K562 (cell line): ENCODE data around the gene NEURL1. TPM values are rescaled to one million over a fixed set of nuclear protein-coding genes. Genes with fewer than 3 reads are reported as not detected.

Source experiments
- CEBPZ ChIP-seq: fragments of 150-350 bp; IDR thresholded peaks from 2 replicates; pipeline ENCODE4 v1.6.1; 2014; ENCODE audit warnings: low read depth, mild to moderate bottlenecking, low read length, borderline replicate concordance
- CREB3 ChIP-seq: fragments of 450-650 bp; conservative IDR thresholded peaks from 2 replicates; pipeline ENCODE4 v1.6.1; 2016; ENCODE audit warnings: missing genetic modification characterization, low read depth, mild to moderate bottlenecking, missing compliant biosample characterization, moderate library complexity
- ERF ChIP-seq: fragments of 450-650 bp; formaldehyde crosslinking; IDR thresholded peaks from 2 replicates; pipeline ENCODE4 v1.4.0; 2020; ENCODE audit warnings: mild to moderate bottlenecking, mixed read lengths
- FIP1L1 ChIP-seq: fragments of 200-400 bp; formaldehyde crosslinking; IDR thresholded peaks from 2 replicates; pipeline ENCODE4 v1.6.1; 2018; ENCODE audit warnings: mild to moderate bottlenecking, low read depth, low read length; ENCODE audit not compliant: poor library complexity, severe bottlenecking
- MEF2D ChIP-seq: conservative IDR thresholded peaks from 2 replicates; pipeline ENCODE4 v1.6.1; 2016; ENCODE audit warnings: low read depth, missing genetic modification characterization, missing compliant biosample characterization
- RAD21 ChIP-seq, 2 experiments: fragments of 250-450 bp in 1 of 2; fragments of 450-650 bp in 1 of 2; sonication (Bioruptor Pico) in 1 of 2; formaldehyde crosslinking in 1 of 2; IDR thresholded peaks in 1 of 2; conservative IDR thresholded peaks in 1 of 2; 2 replicates each; pipeline versions ENCODE4 v1.4.0 to v1.8.0; 2020 to 2022; ENCODE audit warnings: mild to moderate bottlenecking in 2 of 2, moderate library complexity in 1 of 2
- ZC3H8 ChIP-seq: fragments of 450-650 bp; IDR thresholded peaks from 2 replicates; pipeline ENCODE4 v1.6.1; 2017
- ZFP91 ChIP-seq: sonication (generic); formaldehyde crosslinking; IDR thresholded peaks from 2 replicates; pipeline ENCODE4 v1.8.0; 2022; ENCODE audit warnings: mild to moderate bottlenecking, missing genetic modification reagents
- polyA plus RNA-seq, 8 experiments: library from polyadenylated mRNA; depleted of rRNA in 4 of 8; stranded (reverse) in 5 of 8; unstranded in 3 of 8; fragments of >200 nt; fragmentation: Nextera tagmentation in 2 of 8; fragmentation: Illumina TruSeq in 1 of 8; extraction: Ambion mirVana in 2 of 8; extraction: Trizol in 1 of 8; gene quantifications; 2 replicates each; pipeline versions ENCODE4 v1.2.1 to v1.2.3, GENCODE V29; 2011 to 2014; ENCODE audit warnings: inconsistent platforms in 1 of 8, missing spikeins in 1 of 8
- total RNA-seq, 7 experiments: library from RNA; depleted of rRNA in 6 of 7; stranded (reverse); fragments of >200 nt in 6 of 7; fragmentation: Illumina TruSeq in 2 of 7; extraction: Trizol in 2 of 7; gene quantifications; 2 replicates each; pipeline versions ENCODE4 v1.2.1 to v1.2.3, GENCODE V29; 2011 to 2021; ENCODE audit warnings: low replicate concordance in 1 of 7
- TF ChIP-seq, protein P1 (sequence below), 2 experiments: fragments of 250-450 bp in 1 of 2; fragments of 450-650 bp in 1 of 2; sonication (Bioruptor Pico) in 1 of 2; IDR thresholded peaks; 2 replicates each; pipeline versions ENCODE4 v1.6.1 to v1.8.0; 2016 to 2021; ENCODE audit warnings: mild to moderate bottlenecking in 2 of 2, moderate library complexity in 2 of 2, missing compliant biosample characterization in 1 of 2, missing genetic modification characterization in 1 of 2
- TF ChIP-seq, protein P2 (sequence below): fragments of 200-800 bp; sonication (Bioruptor generic); IDR thresholded peaks from 2 replicates; pipeline ENCODE4 v1.6.1; 2017; ENCODE audit warnings: missing genetic modification characterization, missing compliant biosample characterization
- TF ChIP-seq, protein P3 (sequence below): fragments of 250-450 bp; sonication (Bioruptor Pico); IDR thresholded peaks from 2 replicates; pipeline ENCODE4 v1.8.0; 2022; ENCODE audit warnings: inconsistent platforms
- TF ChIP-seq, protein P4 (sequence below): fragments of 250-450 bp; sonication (Bioruptor Pico); IDR thresholded peaks from 2 replicates; pipeline ENCODE4 v1.8.0; 2022; ENCODE audit warnings: moderate library complexity, mild to moderate bottlenecking, inconsistent platforms

The NEURL1 gene
- total and polyA plus RNA-seq, 9 of the 15 experiments (the other 6 are each of a cell fraction or from before 2014, with no cell fraction given) = 0.01 to 0.45 (median 0.16) TPM; not detected in 5

GRCh38 chr10:103618575-103619423 is 125.3 kb downstream of the NEURL1 start (continued):
- TF ChIP-seq, protein P1, sequence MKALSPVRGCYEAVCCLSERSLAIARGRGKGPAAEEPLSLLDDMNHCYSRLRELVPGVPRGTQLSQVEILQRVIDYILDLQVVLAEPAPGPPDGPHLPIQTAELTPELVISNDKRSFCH (CRISPR knock-in tag; IDR thresholded peaks at IDR 0.05) = no peak
- TF ChIP-seq, protein P1 (tag; IDR thresholded peaks at IDR 0.05) = peak; percentile 63
- TF ChIP-seq CREB3 (tag) (peak; percentile 86; the same call in 1 of the 2 replicates), MEF2D (peak; percentile 74; the same call in 1 of the 2 replicates), ZC3H8 (no peak), RAD21 (CRISPR knock-in tag; conservative IDR thresholded peaks at IDR 0.05 in 1 of 2, IDR thresholded peaks at IDR 0.05 in 1 of 2) (no peak; a peak in 1 of 4 replicates), ERF (CRISPR knock-in tag) (peak; percentile 88), CEBPZ (no peak), ZFP91 (CRISPR knock-in tag) (no peak), FIP1L1 (no peak)
- TF ChIP-seq, protein P2, sequence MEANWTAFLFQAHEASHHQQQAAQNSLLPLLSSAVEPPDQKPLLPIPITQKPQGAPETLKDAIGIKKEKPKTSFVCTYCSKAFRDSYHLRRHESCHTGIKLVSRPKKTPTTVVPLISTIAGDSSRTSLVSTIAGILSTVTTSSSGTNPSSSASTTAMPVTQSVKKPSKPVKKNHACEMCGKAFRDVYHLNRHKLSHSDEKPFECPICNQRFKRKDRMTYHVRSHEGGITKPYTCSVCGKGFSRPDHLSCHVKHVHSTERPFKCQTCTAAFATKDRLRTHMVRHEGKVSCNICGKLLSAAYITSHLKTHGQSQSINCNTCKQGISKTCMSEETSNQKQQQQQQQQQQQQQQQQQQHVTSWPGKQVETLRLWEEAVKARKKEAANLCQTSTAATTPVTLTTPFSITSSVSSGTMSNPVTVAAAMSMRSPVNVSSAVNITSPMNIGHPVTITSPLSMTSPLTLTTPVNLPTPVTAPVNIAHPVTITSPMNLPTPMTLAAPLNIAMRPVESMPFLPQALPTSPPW (CRISPR knock-in tag) = peak; percentile 90
- TF ChIP-seq, protein P3, sequence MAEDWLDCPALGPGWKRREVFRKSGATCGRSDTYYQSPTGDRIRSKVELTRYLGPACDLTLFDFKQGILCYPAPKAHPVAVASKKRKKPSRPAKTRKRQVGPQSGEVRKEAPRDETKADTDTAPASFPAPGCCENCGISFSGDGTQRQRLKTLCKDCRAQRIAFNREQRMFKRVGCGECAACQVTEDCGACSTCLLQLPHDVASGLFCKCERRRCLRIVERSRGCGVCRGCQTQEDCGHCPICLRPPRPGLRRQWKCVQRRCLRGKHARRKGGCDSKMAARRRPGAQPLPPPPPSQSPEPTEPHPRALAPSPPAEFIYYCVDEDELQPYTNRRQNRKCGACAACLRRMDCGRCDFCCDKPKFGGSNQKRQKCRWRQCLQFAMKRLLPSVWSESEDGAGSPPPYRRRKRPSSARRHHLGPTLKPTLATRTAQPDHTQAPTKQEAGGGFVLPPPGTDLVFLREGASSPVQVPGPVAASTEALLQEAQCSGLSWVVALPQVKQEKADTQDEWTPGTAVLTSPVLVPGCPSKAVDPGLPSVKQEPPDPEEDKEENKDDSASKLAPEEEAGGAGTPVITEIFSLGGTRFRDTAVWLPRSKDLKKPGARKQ (CRISPR knock-in tag) = no peak
- TF ChIP-seq, protein P4, sequence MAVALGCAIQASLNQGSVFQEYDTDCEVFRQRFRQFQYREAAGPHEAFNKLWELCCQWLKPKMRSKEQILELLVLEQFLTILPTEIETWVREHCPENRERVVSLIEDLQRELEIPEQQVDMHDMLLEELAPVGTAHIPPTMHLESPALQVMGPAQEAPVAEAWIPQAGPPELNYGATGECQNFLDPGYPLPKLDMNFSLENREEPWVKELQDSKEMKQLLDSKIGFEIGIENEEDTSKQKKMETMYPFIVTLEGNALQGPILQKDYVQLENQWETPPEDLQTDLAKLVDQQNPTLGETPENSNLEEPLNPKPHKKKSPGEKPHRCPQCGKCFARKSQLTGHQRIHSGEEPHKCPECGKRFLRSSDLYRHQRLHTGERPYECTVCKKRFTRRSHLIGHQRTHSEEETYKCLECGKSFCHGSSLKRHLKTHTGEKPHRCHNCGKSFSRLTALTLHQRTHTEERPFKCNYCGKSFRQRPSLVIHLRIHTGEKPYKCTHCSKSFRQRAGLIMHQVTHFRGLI (CRISPR knock-in tag) = peak; percentile 47; the same call in 1 of the 2 replicates
